CD4-positive, alpha-beta T cell (primary cell): ENCODE results near the gene PGAP3. TPM values are rescaled to one million over a fixed set of nuclear protein-coding genes. Genes with fewer than 3 reads are reported as not detected.
A peak's percentile ranks its signal among the peaks of the same experiment; 100 is the strongest.

Experiments
- ATAC-seq: fragments of 200-7000 bp; cut with Tn5 transposase; one replicate; pipeline ENCODE4 v1.10.0; 2022; ENCODE audit warnings: mild to moderate bottlenecking; ENCODE audit not compliant: poor library complexity
- CTCF ChIA-PET: fragments of 350-600 bp; sonication (Branson Sonifier 250); formaldehyde crosslinking; loops from one replicate; lab custom pipeline; 2021; ENCODE audit warnings: antibody characterized with exemption, inconsistent platforms; lab: Charles Lee
- POLR2A ChIA-PET: fragments of 350-600 bp; sonication (Branson Sonifier 250); formaldehyde crosslinking; loops from one replicate; lab custom pipeline; 2021; ENCODE audit warnings: antibody characterized with exemption, inconsistent platforms; lab: Charles Lee
- DNase-seq, 14 experiments: peaks; one replicate each; pipeline ENCODE4 v3.0.0-alpha.2; 2013 to 2020; ENCODE audit warnings: mixed read lengths in 2 of 14
- H3K27ac ChIP-seq, 2 donors: one replicate each; pipeline versions ENCODE4 v1.5.1 to v1.7.0; 2013; ENCODE audit warnings: low read length in 2 of 2, low read depth in 1 of 2, mild to moderate bottlenecking in 1 of 2
- H3K27me3 ChIP-seq, 2 experiments: 1 replicate in 1 of 2; 2 replicates in 1 of 2; pipeline versions ENCODE4 v1.6.1 to v1.7.0; 2013; ENCODE audit warnings: low read length in 2 of 2, control low read depth in 1 of 2, mild to moderate bottlenecking in 1 of 2, moderate library complexity in 1 of 2; ENCODE audit not compliant: insufficient read depth in 2 of 2, control insufficient read depth in 1 of 2
- H3K36me3 ChIP-seq: one replicate; pipeline ENCODE4 v1.6.1; 2013; ENCODE audit warnings: low read length, control low read depth; ENCODE audit not compliant: insufficient read depth
- H3K4me1 ChIP-seq: one replicate; pipeline ENCODE4 v1.6.1; 2013; ENCODE audit warnings: low read length, control low read depth; ENCODE audit not compliant: insufficient read depth
- H3K4me3 ChIP-seq: one replicate; pipeline ENCODE4 v1.5.1; 2013; ENCODE audit warnings: mild to moderate bottlenecking, low read length, moderate library complexity
- H3K9me3 ChIP-seq, 2 experiments: 1 replicate in 1 of 2; 2 replicates in 1 of 2; pipeline versions ENCODE4 v1.6.1 to v1.7.0; 2013; ENCODE audit warnings: low read length in 2 of 2, mild to moderate bottlenecking in 2 of 2, control low read depth in 1 of 2, moderate library complexity in 1 of 2; ENCODE audit not compliant: control insufficient read depth in 1 of 2, insufficient read depth in 1 of 2
- H3K27ac Mint-ChIP-seq: one replicate; pipeline ENCODE4 v1.8.0; 2020; ENCODE audit warnings: mixed read lengths
- H3K27me3 Mint-ChIP-seq: one replicate; pipeline ENCODE4 v1.8.0; 2021; ENCODE audit warnings: mixed read lengths
- H3K36me3 Mint-ChIP-seq: one replicate; pipeline ENCODE4 v1.8.0; 2021; ENCODE audit warnings: low read depth, mixed read lengths
- H3K4me1 Mint-ChIP-seq: one replicate; pipeline ENCODE4 v1.8.0; 2021; ENCODE audit warnings: low read depth, mixed read lengths
- H3K4me3 Mint-ChIP-seq: one replicate; pipeline ENCODE4 v1.8.0; 2020; ENCODE audit warnings: mild to moderate bottlenecking, mixed read lengths
- H3K9me3 Mint-ChIP-seq: one replicate; pipeline ENCODE4 v1.8.0; 2020; ENCODE audit warnings: mixed read lengths
- intact Hi-C, 2 experiments: fragments of 100-400 bp; cut with DNase I in 1 of 2; cut with micrococcal nuclease in 1 of 2; formaldehyde crosslinking; loops; one replicate each; pipeline versions ENCODE4 v1.15.1 to v1.9.0; 2023 to 2025; cut with DNase I, micrococcal nuclease
- total RNA-seq, 174 experiments: library from RNA in 2 of 174; stranded (reverse) in 2 of 174; gene quantifications; one replicate each; pipeline ENCODE4 v1.2.3 and lab custom pipeline; 2021 to 2026
- TF ChIP-seq, protein P1 (sequence below): fragments of 200-600 bp; IDR thresholded peaks from one replicate; pipeline ENCODE4 v1.8.0; 2022; ENCODE audit warnings: antibody characterized with exemption, mild to moderate bottlenecking

The PGAP3 gene
- total RNA-seq, 2 experiments from 2014 or later: 26.1 to 30.7 TPM

GRCh38 chr17:39679521-39680192, 8.2 kb downstream of the PGAP3 start:
- no peak overlapping the region for H3K4me3 ChIP-seq
- H3K4me3 Mint-ChIP-seq: peak overlapping the region; percentile 55

GRCh38 chr17:39678340-39679116, 9.3 kb downstream of the PGAP3 start:
- ATAC-seq: no peak
- peaks cover 30% of the 10 kb centered on the region for H3K36me3 Mint-ChIP-seq
- ChIA-PET POLR2A (interaction anchor here (0.7 to 5.3 kb wide), 6 partner anchors 8 to 302 kb away, joined by 3 to 23 read pairs (median 8); partner anchors contain the start of genes MIEN1, PGAP3, PNMT and PSMD3), CTCF (interaction anchor here (0.9 to 2.3 kb wide), 4 partner anchors 10 to 57 kb away, joined by 3 to 9 read pairs (median 6); no protein-coding TSS in a partner anchor)
- H3K4me1 Mint-ChIP-seq: peaks cover 57% of the 10 kb centered on the region
- H3K27ac ChIP-seq: no peak overlapping the region
- peaks cover 4% of the 10 kb centered on the region for H3K36me3 ChIP-seq
- no peaks in the 10 kb centered on the region for H3K27me3 ChIP-seq
- H3K4me3 Mint-ChIP-seq: no peak overlapping the region
- H3K4me1 ChIP-seq: peaks cover 61% of the 10 kb centered on the region
- intact Hi-C loops: loop anchor here in 1 of 2 experiments (5.0 kb wide), 1 partner anchor 54 kb away; the partner anchor contains the start of gene MIEN1
- no peak overlapping the region for H3K4me3 ChIP-seq
- H3K27ac Mint-ChIP-seq: peak overlapping the region; percentile 91
- no peak for DNase-seq
- H3K9me3 ChIP-seq: no peaks in the 10 kb centered on the region
- H3K27me3 Mint-ChIP-seq: no peaks in the 10 kb centered on the region
- TF ChIP-seq, protein P1, sequence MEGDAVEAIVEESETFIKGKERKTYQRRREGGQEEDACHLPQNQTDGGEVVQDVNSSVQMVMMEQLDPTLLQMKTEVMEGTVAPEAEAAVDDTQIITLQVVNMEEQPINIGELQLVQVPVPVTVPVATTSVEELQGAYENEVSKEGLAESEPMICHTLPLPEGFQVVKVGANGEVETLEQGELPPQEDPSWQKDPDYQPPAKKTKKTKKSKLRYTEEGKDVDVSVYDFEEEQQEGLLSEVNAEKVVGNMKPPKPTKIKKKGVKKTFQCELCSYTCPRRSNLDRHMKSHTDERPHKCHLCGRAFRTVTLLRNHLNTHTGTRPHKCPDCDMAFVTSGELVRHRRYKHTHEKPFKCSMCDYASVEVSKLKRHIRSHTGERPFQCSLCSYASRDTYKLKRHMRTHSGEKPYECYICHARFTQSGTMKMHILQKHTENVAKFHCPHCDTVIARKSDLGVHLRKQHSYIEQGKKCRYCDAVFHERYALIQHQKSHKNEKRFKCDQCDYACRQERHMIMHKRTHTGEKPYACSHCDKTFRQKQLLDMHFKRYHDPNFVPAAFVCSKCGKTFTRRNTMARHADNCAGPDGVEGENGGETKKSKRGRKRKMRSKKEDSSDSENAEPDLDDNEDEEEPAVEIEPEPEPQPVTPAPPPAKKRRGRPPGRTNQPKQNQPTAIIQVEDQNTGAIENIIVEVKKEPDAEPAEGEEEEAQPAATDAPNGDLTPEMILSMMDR: no peak
- H3K9me3 Mint-ChIP-seq: no peaks in the 10 kb centered on the region

More at GRCh38 chr17:39679521-39680192, 8.2 kb downstream of the PGAP3 start:
- peaks cover 39% of the 10 kb centered on the region for H3K36me3 Mint-ChIP-seq
- no peaks in the 10 kb centered on the region for H3K27me3 ChIP-seq
- peaks cover 61% of the 10 kb centered on the region for H3K4me1 ChIP-seq
- H3K27ac Mint-ChIP-seq: peak overlapping the region; percentile 91
- peak in 12 of 14 experiments; percentile 27 to 81 (median 40) for DNase-seq
- H3K27ac ChIP-seq: peak overlapping the region; percentile 65 to 84
- H3K4me1 Mint-ChIP-seq: peaks cover 57% of the 10 kb centered on the region
- TF ChIP-seq, protein P1: no peak
- H3K27me3 Mint-ChIP-seq: no peaks in the 10 kb centered on the region
- POLR2A ChIA-PET: interaction anchor here (0.7 to 5.3 kb wide), 6 partner anchors 8 to 301 kb away, joined by 3 to 23 read pairs (median 8); partner anchors contain the start of genes MIEN1, PGAP3, PNMT and PSMD3
- peak; percentile 83 for ATAC-seq
- no peaks in the 10 kb centered on the region for H3K9me3 Mint-ChIP-seq
- CTCF ChIA-PET: interaction anchor here (0.6 to 2.3 kb wide), 7 partner anchors 9 to 147 kb away, joined by 3 to 9 read pairs (median 5); partner anchors contain the start of gene PNMT
- intact Hi-C loops: loop anchor here in 1 of 2 experiments (5.0 kb wide), 1 partner anchor 53 kb away; the partner anchor contains the start of gene MIEN1
- no peaks in the 10 kb centered on the region for H3K9me3 ChIP-seq
- H3K36me3 ChIP-seq: peaks cover 13% of the 10 kb centered on the region
